ENCODE results near the gene MAGOHB. TPM values are rescaled to one million over a fixed set of nuclear protein-coding genes. Genes with fewer than 3 reads are reported as not detected.

The MAGOHB gene
- total RNA-seq, 1 experiment from 2014 or later: 64.5 TPM

DNA sequence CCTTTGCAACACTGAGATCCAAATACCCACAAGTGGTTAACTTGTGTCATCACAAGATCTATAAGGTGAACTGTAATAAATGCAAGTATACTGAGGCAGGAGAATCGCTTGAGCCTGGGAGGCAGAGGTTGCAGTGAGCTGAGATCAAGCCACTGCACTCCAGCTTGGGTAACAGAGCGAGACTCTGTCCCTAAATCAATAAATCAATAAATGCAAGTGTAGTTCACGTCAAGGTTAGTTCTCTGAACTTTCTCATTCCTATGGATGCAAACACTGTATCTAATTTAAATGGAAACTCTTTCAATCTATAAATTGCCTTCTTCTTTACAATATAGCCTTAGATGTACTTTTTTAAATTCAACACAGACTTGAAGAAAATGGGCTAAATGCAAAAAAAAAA is 3.2 kb downstream of the MAGOHB start:
- Histone ChIP-seq H3K56ac (ENCODE audit: insufficient read length, low read depth, low read length) (no peak overlapping the region), H3K4me1 (ENCODE audit: insufficient read depth, low read length) (no peaks in the 10 kb centered on the region), H4K5ac (ENCODE audit: insufficient read length, low read depth, low read length) (no peak overlapping the region), H2BK12ac (ENCODE audit: insufficient read length, low read depth, low read length) (no peak overlapping the region), H3K9me3 (ENCODE audit: control insufficient read depth, low read depth, low read length) (no peaks in the 10 kb centered on the region), H4K8ac (replicated peaks; ENCODE audit: insufficient read length, low read depth, low read length) (no peak overlapping the region), H3K27ac (ENCODE audit: insufficient read length, low read depth, low read length) (no peak overlapping the region), H3T11ph (ENCODE audit: low read length) (no peak overlapping the region), H2BK15ac (ENCODE audit: low read depth, low read length) (no peak overlapping the region), H2AK5ac (ENCODE audit: insufficient read length, low read length) (no peak overlapping the region), H3K18ac (ENCODE audit: insufficient read length, low read depth, low read length) (no peak overlapping the region), H2BK20ac (ENCODE audit: low read depth, low read length, poor library complexity, severe bottlenecking) (no peak overlapping the region), H3K23me2 (ENCODE audit: insufficient read length, low read depth, low read length, poor library complexity, severe bottlenecking) (peaks cover 4% of the 10 kb centered on the region), H3K23ac (ENCODE audit: insufficient read length, low read depth, low read length) (no peak overlapping the region), H3K79me1 (ENCODE audit: insufficient read depth, low read depth, low read length, poor library complexity, severe bottlenecking) (no peaks in the 10 kb centered on the region), H2AFZ (ENCODE audit: low read length) (no peak overlapping the region), H3K27me3 (ENCODE audit: insufficient read depth, low read length) (no peaks in the 10 kb centered on the region), H3K9ac (ENCODE audit: extremely low read depth, insufficient read length, low read length) (no peak overlapping the region), H4K91ac (ENCODE audit: insufficient read length, low read depth, low read length) (no peak overlapping the region), H3K14ac (ENCODE audit: insufficient read depth, low read length) (no peak overlapping the region), H3K4ac (ENCODE audit: low read depth, low read length) (no peak overlapping the region), H3K4me2 (ENCODE audit: insufficient read depth, insufficient read length, low read length) (no peak overlapping the region), H2BK120ac (ENCODE audit: low read depth, low read length, poor library complexity, severe bottlenecking) (no peak overlapping the region), H4K20me1 (ENCODE audit: control insufficient read depth, insufficient read depth, insufficient read length) (no peaks in the 10 kb centered on the region), H2BK5ac (ENCODE audit: insufficient read length, low read length) (no peak overlapping the region), H3K79me2 (ENCODE audit: insufficient read depth, low read length) (peaks cover 11% of the 10 kb centered on the region; the same call in 1 of the 2 replicates)
- TF ChIP-seq, protein P1, sequence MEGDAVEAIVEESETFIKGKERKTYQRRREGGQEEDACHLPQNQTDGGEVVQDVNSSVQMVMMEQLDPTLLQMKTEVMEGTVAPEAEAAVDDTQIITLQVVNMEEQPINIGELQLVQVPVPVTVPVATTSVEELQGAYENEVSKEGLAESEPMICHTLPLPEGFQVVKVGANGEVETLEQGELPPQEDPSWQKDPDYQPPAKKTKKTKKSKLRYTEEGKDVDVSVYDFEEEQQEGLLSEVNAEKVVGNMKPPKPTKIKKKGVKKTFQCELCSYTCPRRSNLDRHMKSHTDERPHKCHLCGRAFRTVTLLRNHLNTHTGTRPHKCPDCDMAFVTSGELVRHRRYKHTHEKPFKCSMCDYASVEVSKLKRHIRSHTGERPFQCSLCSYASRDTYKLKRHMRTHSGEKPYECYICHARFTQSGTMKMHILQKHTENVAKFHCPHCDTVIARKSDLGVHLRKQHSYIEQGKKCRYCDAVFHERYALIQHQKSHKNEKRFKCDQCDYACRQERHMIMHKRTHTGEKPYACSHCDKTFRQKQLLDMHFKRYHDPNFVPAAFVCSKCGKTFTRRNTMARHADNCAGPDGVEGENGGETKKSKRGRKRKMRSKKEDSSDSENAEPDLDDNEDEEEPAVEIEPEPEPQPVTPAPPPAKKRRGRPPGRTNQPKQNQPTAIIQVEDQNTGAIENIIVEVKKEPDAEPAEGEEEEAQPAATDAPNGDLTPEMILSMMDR (conservative IDR thresholded peaks at IDR 0.05): no peak
- no CpG with 5 or more reads among the region's 3 CpGs for WGBS (ENCODE audit: extremely low coverage, insufficient read length, low lambda C conversion rate)
- no peak for DNase-seq
- Mint-ChIP-seq H3K27ac (no peak overlapping the region), H3K27me3 (ENCODE audit: low read depth) (peaks cover 2% of the 10 kb centered on the region; the same call in 1 of the 2 replicates), H3K4me1 (peaks cover 15 to 18% of the 10 kb centered on the region in 2 experiments), H3K36me3 (ENCODE audit: insufficient read depth in 1 of 3, low read depth in 3 of 3) (peaks cover 8 to 59% (median 55%) of the 10 kb centered on the region in 3 experiments; a peak in 6 of 7 replicates), H3K4me3 (no peak overlapping the region), H3K9me3 (peaks cover 0 to 3% of the 10 kb centered on the region in 2 experiments; a peak in 2 of 5 replicates)
